IgD-negative memory B cell (primary cell): ENCODE results near the gene FXYD2. TPM values are rescaled to one million over a fixed set of nuclear protein-coding genes. Genes with fewer than 3 reads are reported as not detected.
A peak's percentile ranks its signal among the peaks of the same experiment; 100 is the strongest.

Source experiments
- H3K27ac Mint-ChIP-seq, 3 donors: one replicate each; pipeline ENCODE4 v1.8.0; 2020 to 2022; ENCODE audit warnings: mild to moderate bottlenecking in 3 of 3, mixed read lengths in 3 of 3, moderate library complexity in 1 of 3
- H3K27me3 Mint-ChIP-seq: one replicate; pipeline ENCODE4 v1.8.0; 2021; ENCODE audit warnings: mixed read lengths
- H3K36me3 Mint-ChIP-seq: one replicate; pipeline ENCODE4 v1.8.0; 2020; ENCODE audit warnings: mild to moderate bottlenecking, mixed read lengths
- H3K4me1 Mint-ChIP-seq, 3 donors: one replicate each; pipeline ENCODE4 v1.8.0; 2020 to 2022; ENCODE audit warnings: mixed read lengths in 3 of 3, mild to moderate bottlenecking in 1 of 3
- H3K4me3 Mint-ChIP-seq, 4 donors: one replicate each; pipeline ENCODE4 v1.8.0; 2020 to 2022; ENCODE audit warnings: mild to moderate bottlenecking in 4 of 4, mixed read lengths in 4 of 4, moderate library complexity in 3 of 4
- H3K9me3 Mint-ChIP-seq, 3 donors: one replicate each; pipeline ENCODE4 v1.8.0; 2020 to 2021; ENCODE audit warnings: mixed read lengths in 3 of 3, mild to moderate bottlenecking in 1 of 3
- polyA plus RNA-seq: library from polyadenylated mRNA; unstranded; fragments of 300-500 nt; fragmentation: Illumina TruSeq; gene quantifications from one replicate; pipeline ENCODE4 v1.2.3, GENCODE V29; 2021

The FXYD2 gene
- polyA plus RNA-seq, 1 donor from 2014 or later = not detected

DNA sequence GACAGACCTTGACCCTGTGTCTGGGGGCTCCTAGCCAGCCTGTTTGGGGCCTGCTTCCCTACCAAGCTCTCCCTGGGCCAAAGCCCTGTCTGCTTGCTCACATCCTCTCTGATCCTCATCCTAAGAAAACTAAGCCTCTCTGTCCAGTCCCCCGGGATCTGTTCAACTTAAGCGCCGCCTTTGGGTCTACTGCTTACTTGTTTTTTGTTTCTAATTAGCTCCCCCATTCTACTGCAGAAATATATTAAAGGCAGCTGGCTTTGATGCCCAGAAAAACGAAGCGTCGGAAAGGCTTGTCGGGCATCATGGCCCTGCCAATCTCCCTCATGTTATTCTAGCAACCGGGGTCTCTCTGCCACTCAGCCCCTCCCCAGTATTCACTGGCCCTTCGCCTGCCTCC is 31.0 kb downstream of the FXYD2 start:
- H3K9me3 Mint-ChIP-seq = peaks cover 0 to under 1% (median 0%) of the 10 kb centered on the region in 3 donors
- H3K27me3 Mint-ChIP-seq = peaks cover 46% of the 10 kb centered on the region
- no peak overlapping the region for H3K4me3 Mint-ChIP-seq
- H3K4me1 Mint-ChIP-seq = peaks cover 5 to 9% (median 6%) of the 10 kb centered on the region in 3 donors
- no peaks in the 10 kb centered on the region for H3K36me3 Mint-ChIP-seq
- H3K27ac Mint-ChIP-seq = no peak overlapping the region

DNA sequence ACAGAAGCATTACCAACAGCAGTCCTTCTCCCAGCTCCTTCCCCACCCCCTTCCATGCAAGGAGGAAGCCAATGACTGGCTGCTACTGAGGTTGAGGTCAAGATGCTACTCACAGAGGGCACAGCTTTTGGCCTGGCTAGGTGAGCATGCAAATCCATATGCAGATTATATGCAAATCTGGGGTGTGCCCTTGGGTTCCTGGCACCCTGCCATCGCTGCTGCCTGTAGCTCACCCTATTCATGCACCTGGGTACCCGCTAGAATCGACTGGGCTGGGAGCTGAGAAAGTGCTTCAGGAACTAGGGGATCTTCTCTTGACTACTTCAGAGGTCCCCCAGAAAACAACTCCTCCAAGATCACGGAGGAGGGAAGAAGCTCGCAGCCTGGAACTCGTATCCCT is 31.6 kb downstream of the FXYD2 start:
- Mint-ChIP-seq H3K36me3 (no peaks in the 10 kb centered on the region), H3K9me3 (peaks cover 0 to 2% (median 0%) of the 10 kb centered on the region in 3 donors), H3K4me3 (no peak overlapping the region), H3K4me1 (peaks cover 5 to 9% (median 6%) of the 10 kb centered on the region in 3 donors), H3K27ac (no peak overlapping the region), H3K27me3 (peaks cover 46% of the 10 kb centered on the region)

DNA sequence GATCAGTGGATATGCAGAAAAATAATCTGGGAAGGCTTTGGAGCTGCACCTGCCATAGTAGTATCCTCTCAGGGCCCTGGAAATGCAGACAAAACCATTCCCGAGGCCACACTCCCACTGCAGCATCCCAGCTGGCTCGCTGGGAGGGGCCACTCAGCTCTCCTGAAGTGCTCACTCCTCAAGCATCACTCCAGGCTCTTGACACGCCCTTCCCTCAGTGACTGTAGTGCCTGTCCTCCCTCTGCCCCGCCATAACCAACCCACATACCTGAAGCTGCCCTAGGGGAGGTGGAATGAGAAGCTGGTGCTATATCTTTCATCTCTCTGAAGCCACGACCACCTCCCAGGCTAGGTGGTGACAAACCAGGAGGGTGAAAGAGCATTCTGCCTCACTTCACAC is 32.3 kb downstream of the FXYD2 start:
- Mint-ChIP-seq H3K27me3 (peaks cover 44% of the 10 kb centered on the region), H3K27ac (peak overlapping the region in 1 of 3 donors; percentile 60), H3K4me3 (no peak overlapping the region), H3K36me3 (no peaks in the 10 kb centered on the region), H3K9me3 (peaks cover 0 to 2% (median 0%) of the 10 kb centered on the region in 3 donors), H3K4me1 (peaks cover 2 to 4% (median 2%) of the 10 kb centered on the region in 3 donors)

DNA sequence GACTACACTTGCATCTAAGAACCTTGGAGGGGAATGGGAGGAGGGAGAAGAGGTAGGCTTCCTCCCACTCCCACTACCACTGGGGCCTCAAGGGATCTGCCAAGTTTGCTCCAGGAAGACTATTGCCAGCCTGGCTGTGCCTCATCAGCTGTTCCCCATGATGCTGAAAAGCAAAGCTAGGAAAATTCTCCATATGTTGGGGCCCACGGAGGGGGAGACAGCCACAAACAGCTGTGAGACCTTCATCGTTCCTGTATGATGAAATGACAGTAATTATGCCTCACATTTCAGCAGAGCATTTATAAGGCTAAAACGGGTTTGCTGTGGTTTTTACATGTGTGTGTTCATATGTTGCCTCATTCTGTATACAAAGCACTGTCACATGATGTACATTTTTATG is 34.3 kb downstream of the FXYD2 start:
- H3K27me3 Mint-ChIP-seq = peaks cover 43% of the 10 kb centered on the region
- no peak overlapping the region for H3K4me3 Mint-ChIP-seq
- peaks cover 0 to 4% (median 2%) of the 10 kb centered on the region in 3 donors for H3K4me1 Mint-ChIP-seq
- peaks cover 0 to 2% (median 0%) of the 10 kb centered on the region in 3 donors for H3K9me3 Mint-ChIP-seq
- no peak overlapping the region for H3K27ac Mint-ChIP-seq
- H3K36me3 Mint-ChIP-seq = no peaks in the 10 kb centered on the region

DNA sequence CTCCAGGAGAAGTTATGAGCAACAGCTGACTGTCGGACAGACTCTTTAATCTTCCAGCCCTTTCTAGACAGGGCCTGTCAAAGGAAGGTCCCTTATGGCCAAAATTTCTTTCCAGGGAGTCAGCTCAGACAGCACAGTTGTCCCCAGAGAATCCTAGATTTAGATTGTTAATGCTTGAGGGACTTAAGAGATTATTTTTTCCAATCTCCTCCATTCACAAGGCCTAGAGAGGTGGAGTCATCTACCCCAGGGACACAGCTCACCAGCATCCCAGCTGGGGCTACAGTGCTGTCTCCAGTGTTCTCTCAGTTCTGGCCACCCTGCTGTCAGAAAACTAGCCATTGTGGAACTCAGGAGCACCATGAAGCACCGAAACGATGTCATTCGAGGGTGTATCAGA is 35.3 kb downstream of the FXYD2 start:
- Mint-ChIP-seq H3K27me3 (peaks cover 35% of the 10 kb centered on the region), H3K36me3 (no peaks in the 10 kb centered on the region)

DNA sequence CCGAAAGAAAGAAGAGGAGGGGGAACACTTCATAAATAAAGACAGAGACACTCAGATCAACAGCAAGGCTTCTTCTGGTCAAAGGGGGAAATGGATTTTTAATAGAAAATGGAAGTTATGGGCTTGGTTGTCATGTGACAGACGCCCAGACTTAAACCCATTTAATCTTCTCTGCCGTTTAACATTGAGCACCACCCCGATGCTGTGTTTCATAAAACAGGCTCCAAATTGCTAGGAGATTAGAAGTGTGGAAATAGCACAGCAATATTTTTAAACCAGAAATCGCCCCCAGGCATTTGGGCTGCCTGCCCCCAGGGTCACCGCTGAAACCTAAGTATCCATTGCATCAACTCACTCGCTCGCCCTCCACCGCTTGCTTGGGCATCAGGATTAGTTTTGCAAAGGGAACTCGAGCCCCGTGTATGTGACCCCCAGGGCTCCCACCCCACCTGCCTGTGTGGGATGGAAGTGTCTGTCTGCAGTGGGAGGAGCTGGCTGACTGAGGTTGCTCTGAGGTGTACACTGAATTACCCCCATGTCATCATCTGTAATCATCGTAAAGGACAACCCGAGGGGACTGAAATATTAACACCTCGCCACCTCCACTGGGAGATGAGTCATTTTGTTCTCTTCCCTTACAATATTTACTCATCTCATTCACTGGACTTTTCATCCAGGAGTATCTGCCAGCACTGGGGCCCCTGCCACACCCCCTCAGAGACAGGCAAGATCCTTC is 38.2 kb downstream of the FXYD2 start:
- Mint-ChIP-seq H3K9me3 (peaks cover 0 to 2% (median 0%) of the 10 kb centered on the region in 3 donors), H3K27me3 (peaks cover 25% of the 10 kb centered on the region), H3K4me1 (no peaks in the 10 kb centered on the region), H3K4me3 (no peak overlapping the region), H3K27ac (no peak overlapping the region), H3K36me3 (no peaks in the 10 kb centered on the region)

More for the DNA sequence above, 35.3 kb downstream of the FXYD2 start:
- Mint-ChIP-seq H3K9me3 (peaks cover 0 to 2% (median 0%) of the 10 kb centered on the region in 3 donors), H3K27ac (no peak overlapping the region), H3K4me1 (peaks cover 0 to 2% (median 0%) of the 10 kb centered on the region in 3 donors), H3K4me3 (no peak overlapping the region)

DNA sequence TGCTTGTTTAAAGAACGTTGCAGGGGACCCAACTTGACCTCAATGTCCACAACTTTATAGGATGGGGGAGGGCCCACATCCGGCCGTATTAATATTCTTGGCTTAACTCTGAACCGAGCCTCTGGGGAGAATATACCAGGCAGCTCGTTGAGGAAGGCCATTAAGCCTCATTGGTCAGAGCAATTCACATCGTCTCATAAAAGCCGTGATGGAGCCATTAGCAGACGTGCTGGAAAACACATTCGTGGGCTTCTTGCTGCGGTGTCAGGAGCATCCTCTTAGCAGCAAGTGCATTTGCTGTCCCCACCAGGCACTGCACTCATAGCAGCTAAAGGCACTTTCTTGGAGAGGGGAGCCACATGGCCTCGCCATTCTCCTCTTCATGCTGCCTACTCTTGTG is 42.4 kb downstream of the FXYD2 start:
- no peaks in the 10 kb centered on the region for H3K36me3 Mint-ChIP-seq
- H3K27me3 Mint-ChIP-seq = peaks cover 25% of the 10 kb centered on the region
- no peaks in the 10 kb centered on the region for H3K9me3 Mint-ChIP-seq
- no peak overlapping the region for H3K4me3 Mint-ChIP-seq
- no peak overlapping the region for H3K27ac Mint-ChIP-seq
- peaks cover 0 to under 1% (median 0%) of the 10 kb centered on the region in 3 donors for H3K4me1 Mint-ChIP-seq

DNA sequence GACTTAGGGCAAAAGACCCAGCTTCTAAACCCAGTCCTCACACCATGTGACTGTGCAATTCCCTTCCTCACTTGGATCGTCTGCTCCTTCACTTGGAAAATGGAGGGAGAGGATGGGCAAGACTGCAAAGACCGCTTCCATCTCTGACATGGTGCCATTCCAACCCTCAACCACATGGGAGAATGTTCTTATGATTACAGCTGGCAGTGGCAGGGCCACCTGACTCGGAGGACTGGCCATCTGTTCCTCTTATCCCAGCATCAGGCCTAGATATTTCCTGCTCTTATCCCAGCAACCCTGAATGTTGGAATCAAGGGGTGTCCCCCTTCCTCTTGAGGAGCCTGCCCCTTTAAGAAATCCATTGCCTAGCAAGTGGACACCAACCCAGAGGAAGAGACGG is 42.9 kb downstream of the FXYD2 start:
- Mint-ChIP-seq H3K4me3 (no peak overlapping the region), H3K27ac (no peak overlapping the region), H3K27me3 (peaks cover 25% of the 10 kb centered on the region), H3K9me3 (peaks cover 0 to 2% (median 0%) of the 10 kb centered on the region in 3 donors), H3K4me1 (peaks cover 0 to 2% (median 0%) of the 10 kb centered on the region in 3 donors), H3K36me3 (no peaks in the 10 kb centered on the region)

DNA sequence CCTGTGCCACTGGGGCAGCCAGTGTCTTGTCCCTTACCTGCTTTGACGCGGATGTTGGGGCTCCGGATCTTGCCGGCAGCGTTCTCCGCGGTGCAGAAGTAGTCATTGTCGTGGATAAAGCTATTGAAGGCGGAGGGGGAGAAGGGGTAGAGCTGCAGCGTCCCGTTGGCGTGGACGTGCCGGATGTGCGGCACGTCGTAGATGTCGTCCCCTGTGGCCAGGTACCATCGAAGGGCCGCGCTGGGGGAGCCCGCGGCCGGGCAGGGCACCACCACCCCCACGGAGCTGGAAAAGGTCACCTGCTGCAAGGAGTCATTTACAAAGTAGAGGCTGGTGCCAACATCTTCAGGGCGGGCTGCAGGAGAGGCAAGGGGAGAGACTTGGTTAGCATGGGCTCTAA is 44.1 kb downstream of the FXYD2 start:
- Mint-ChIP-seq H3K36me3 (no peaks in the 10 kb centered on the region), H3K4me1 (peaks cover 0 to 2% (median 0%) of the 10 kb centered on the region in 3 donors)

DNA sequence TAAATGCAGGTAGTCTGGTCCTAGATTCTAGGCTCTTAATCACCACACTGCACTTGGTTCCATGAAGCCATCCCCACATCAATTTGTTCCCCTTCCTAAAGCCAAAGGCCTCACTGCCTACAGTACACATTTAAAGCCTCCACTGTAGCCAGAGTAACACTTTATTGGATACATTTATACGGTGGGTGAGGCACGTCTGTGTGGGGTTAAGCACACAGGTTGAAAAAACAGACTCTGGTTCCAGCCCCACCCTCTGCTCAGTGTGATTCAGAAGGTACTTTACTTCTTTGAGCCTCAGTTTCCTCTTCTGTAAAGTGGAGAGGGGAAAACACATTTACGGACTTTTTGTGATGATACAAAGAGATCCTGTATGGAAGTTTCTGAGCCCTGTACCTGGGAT is 50.0 kb downstream of the FXYD2 start:
- Mint-ChIP-seq H3K27ac (no peak overlapping the region), H3K4me3 (no peak overlapping the region), H3K4me1 (peaks cover 0 to 2% (median 0%) of the 10 kb centered on the region in 3 donors), H3K36me3 (no peaks in the 10 kb centered on the region), H3K27me3 (peaks cover 5% of the 10 kb centered on the region), H3K9me3 (peaks cover 0 to 2% (median 0%) of the 10 kb centered on the region in 3 donors)

More for the DNA sequence above, 44.1 kb downstream of the FXYD2 start:
- peaks cover 18% of the 10 kb centered on the region for H3K27me3 Mint-ChIP-seq
- H3K9me3 Mint-ChIP-seq = peaks cover 0 to 2% (median 0%) of the 10 kb centered on the region in 3 donors
- no peak overlapping the region for H3K27ac Mint-ChIP-seq
- H3K4me3 Mint-ChIP-seq = no peak overlapping the region

DNA sequence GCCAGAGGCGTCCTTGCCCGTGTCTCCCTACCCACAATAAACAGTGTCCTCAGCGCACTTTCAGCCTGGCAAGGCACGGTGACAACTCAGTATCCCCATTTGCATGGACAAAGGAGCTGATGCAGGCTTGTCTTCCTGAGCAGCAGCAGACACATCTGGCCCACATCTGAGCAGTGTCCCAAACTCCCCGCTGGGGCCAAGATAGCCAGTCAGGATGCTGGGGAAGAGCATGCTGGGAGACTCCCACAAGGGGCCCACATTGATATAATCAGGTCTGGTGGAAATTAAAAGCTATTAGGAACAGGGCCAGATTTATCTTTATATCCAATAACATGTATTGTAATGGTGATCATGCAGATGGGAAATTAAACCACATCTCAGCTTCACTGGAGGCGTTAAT is 52.2 kb downstream of the FXYD2 start:
- Mint-ChIP-seq H3K36me3 (no peaks in the 10 kb centered on the region), H3K27ac (no peak overlapping the region), H3K27me3 (peaks cover 5% of the 10 kb centered on the region), H3K9me3 (peaks cover 0 to 2% (median 0%) of the 10 kb centered on the region in 3 donors), H3K4me3 (no peak overlapping the region), H3K4me1 (peaks cover 0 to 2% (median 0%) of the 10 kb centered on the region in 3 donors)

DNA sequence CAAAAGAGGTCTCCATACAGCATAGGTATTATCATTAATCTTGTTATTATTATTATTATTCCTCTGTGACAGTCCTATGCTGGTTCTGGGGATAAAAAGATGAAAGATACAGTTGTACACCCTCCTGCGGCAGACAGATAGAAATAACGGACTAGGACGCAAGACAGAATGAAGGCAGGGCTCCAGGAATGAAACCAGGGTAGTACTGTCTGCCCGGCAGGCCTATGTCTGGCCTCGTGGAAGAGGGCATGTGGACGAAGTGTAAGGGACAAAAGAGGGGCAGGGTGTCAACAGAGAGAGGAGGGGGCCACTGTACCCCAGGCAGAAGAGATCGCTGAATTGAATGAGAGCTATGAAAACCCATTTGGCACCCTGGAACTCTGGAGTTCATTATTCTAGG is 52.7 kb downstream of the FXYD2 start:
- Mint-ChIP-seq H3K9me3 (no peaks in the 10 kb centered on the region), H3K4me3 (no peak overlapping the region), H3K36me3 (no peaks in the 10 kb centered on the region), H3K4me1 (no peaks in the 10 kb centered on the region), H3K27me3 (peaks cover 5% of the 10 kb centered on the region), H3K27ac (no peak overlapping the region)

DNA sequence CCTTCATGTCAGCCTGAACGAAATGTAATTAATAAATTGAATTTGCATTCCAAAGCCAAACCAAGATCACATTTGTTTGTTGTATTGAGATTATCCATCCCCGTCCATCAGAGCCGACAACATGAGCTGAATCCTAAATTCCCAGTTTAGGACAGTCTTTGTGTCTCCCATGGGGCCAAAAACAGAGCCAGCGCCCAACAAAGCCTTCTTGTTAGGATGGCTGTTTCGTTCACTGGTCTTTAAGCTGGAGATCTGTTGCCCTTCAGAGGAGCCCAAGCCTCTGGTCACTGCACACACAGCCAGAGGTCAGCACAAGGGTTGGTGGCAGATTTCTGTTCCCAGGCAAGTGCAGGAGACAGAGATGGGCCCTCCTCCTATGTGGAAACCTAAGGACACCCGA is 53.3 kb downstream of the FXYD2 start:
- H3K27me3 Mint-ChIP-seq = peaks cover 5% of the 10 kb centered on the region
- H3K36me3 Mint-ChIP-seq = no peaks in the 10 kb centered on the region
- H3K4me1 Mint-ChIP-seq = no peaks in the 10 kb centered on the region
- H3K9me3 Mint-ChIP-seq = no peaks in the 10 kb centered on the region
- H3K4me3 Mint-ChIP-seq = no peak overlapping the region
- H3K27ac Mint-ChIP-seq = no peak overlapping the region

DNA sequence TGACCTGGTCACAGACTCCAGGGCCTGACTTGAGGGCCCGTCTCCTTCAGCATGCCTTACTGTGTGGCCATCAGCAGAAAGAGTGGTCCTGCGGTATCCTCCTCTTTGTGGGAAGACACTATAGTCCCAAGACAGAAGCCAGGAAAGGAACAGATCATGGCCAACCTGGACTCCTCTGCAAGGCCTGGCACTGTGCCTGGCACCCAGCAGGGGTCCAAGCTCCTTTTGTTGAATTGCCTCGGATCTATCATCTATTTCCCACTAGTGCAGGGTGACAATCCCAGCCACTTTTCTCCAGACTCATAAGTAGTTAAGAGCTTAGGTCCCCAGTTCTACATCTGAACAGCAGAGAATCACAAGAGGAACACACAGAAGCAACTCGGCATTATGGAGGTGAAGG is 54.5 kb downstream of the FXYD2 start:
- Mint-ChIP-seq H3K36me3 (no peaks in the 10 kb centered on the region), H3K9me3 (no peaks in the 10 kb centered on the region), H3K27me3 (peaks cover 2% of the 10 kb centered on the region), H3K4me1 (no peaks in the 10 kb centered on the region), H3K4me3 (no peak overlapping the region), H3K27ac (no peak overlapping the region)
